Heart left ventricle (tissue), 13 donors: ENCODE measurements around the gene PANK4.

Experiments used
- CTCF ChIP-seq, 12 donors: fragments of 200-600 bp; sonication (generic) in 4 of 12; IDR thresholded peaks; one replicate each; pipeline versions ENCODE4 v1.5.0 to v1.8.0; 2018 to 2022; ENCODE audit warnings: antibody characterized with exemption in 12 of 12, mild to moderate bottlenecking in 5 of 12
- POLR2A ChIP-seq, 2 donors: fragments of 450-650 bp; IDR thresholded peaks; one replicate each; pipeline ENCODE4 v1.6.1; 2017; ENCODE audit warnings: antibody characterized with exemption in 2 of 2, mild to moderate bottlenecking in 2 of 2, moderate library complexity in 2 of 2
- donor health status: ischemic (EF 13 %, LVEDD 7.1; RV severe dilation, severe dysfunction).
- donor health status: DM: no; HTN: yes; CAD: no.
- donor health status: DM: no; HTN: no; CAD: no.
- donor health status: ischemic (EF 25% LVEDD 6.9; RV normal size, moderate dysfunction).
- donor health status: ischemic (EF 25% LVEDD 5.7; RV mildly dilated, moderate dysfunction).
- donor health status: ischemic (EF 35%, LVEDD 5.7; RV mildly dilated, moderate dysfunction).
- donor health status: nonischemic (EF 11% LVEDD 7.7; RV severe dilation, severe dysfunction).
- donor health status: DM: yes; HTN: yes; CAD: no.
- donor health status: PGD.
- donor health status: ischemic (EF 29% LVEDD 5.4; RV normal size, mild dysfunction).
- donor health status: nonischemic (EF 23%, LVEDD 6.1; RV moderate dilation, normal function).

- TF ChIP-seq CTCF (IDR thresholded peaks at IDR 0.05) (no peak), POLR2A (IDR thresholded peaks at IDR 0.05) (no peak)
These were observed 30.5 kb upstream of the PANK4 start for GRCh38 chr1:2556678-2557481.
